HUES48 (cell line): ENCODE measurements around the gene KIAA1217.

Experiments used
- H3K27ac ChIP-seq: one replicate; pipeline ENCODE4 v1.7.0; 2013; ENCODE audit warnings: low read depth, low read length, inconsistent platforms
- H3K27me3 ChIP-seq: 2 replicates; pipeline ENCODE4 v1.6.1; 2013; ENCODE audit warnings: mild to moderate bottlenecking, low read length; ENCODE audit not compliant: control insufficient read depth, insufficient read depth
- H3K36me3 ChIP-seq: 2 replicates; pipeline ENCODE4 v1.6.1; 2013; ENCODE audit warnings: low read length; ENCODE audit not compliant: control insufficient read depth, insufficient read depth
- H3K4me1 ChIP-seq: 2 replicates; pipeline ENCODE4 v1.6.1; 2013; ENCODE audit warnings: mild to moderate bottlenecking, low read length; ENCODE audit not compliant: control insufficient read depth, insufficient read depth
- H3K4me3 ChIP-seq: 2 replicates; pipeline ENCODE4 v1.5.1; 2013; ENCODE audit warnings: mild to moderate bottlenecking, low read depth, low read length
- H3K9ac ChIP-seq: 2 replicates; pipeline ENCODE4 v1.6.1; 2013; ENCODE audit warnings: mild to moderate bottlenecking, low read depth, low read length, moderate library complexity
- H3K9me3 ChIP-seq: 2 replicates; pipeline ENCODE4 v1.6.1; 2013; ENCODE audit warnings: low read length; ENCODE audit not compliant: control insufficient read depth, insufficient read depth

KIAA1217 gene

GRCh38 chr10:24430591-24430990, 221.7 kb downstream of the KIAA1217 start:
- H3K9me3 ChIP-seq, result no peaks in the 10 kb centered on the region
- H3K4me1 ChIP-seq, result peaks cover 11% of the 10 kb centered on the region
- no peaks in the 10 kb centered on the region for H3K36me3 ChIP-seq
- no peak overlapping the region for H3K4me3 ChIP-seq
- H3K27ac ChIP-seq, result no peak overlapping the region
- no peak overlapping the region for H3K9ac ChIP-seq
- H3K27me3 ChIP-seq, result no peaks in the 10 kb centered on the region

- Histone ChIP-seq H3K9me3 (no peaks in the 10 kb centered on the region), H3K4me1 (peaks cover 11% of the 10 kb centered on the region), H3K36me3 (no peaks in the 10 kb centered on the region), H3K27ac (peak overlapping the region; percentile 66), H3K27me3 (no peaks in the 10 kb centered on the region), H3K9ac (no peak overlapping the region), H3K4me3 (no peak overlapping the region)
Observed at GRCh38 chr10:24432478-24433416, 223.8 kb downstream of the KIAA1217 start.

GRCh38 chr10:24433705-24434104, 224.8 kb downstream of the KIAA1217 start:
- Histone ChIP-seq H3K9ac (no peak overlapping the region), H3K4me3 (no peak overlapping the region), H3K27me3 (no peaks in the 10 kb centered on the region), H3K4me1 (peaks cover 11% of the 10 kb centered on the region), H3K9me3 (no peaks in the 10 kb centered on the region), H3K36me3 (no peaks in the 10 kb centered on the region; the same call in 1 of the 2 replicates), H3K27ac (peak overlapping the region; percentile 66)

- peaks cover 4% of the 10 kb centered on the region; the same call in 1 of the 2 replicates for H3K36me3 ChIP-seq
- H3K9me3 ChIP-seq, result no peaks in the 10 kb centered on the region
- peaks cover 11% of the 10 kb centered on the region for H3K4me1 ChIP-seq
- no peaks in the 10 kb centered on the region for H3K27me3 ChIP-seq
- no peak overlapping the region for H3K9ac ChIP-seq
- no peak overlapping the region for H3K27ac ChIP-seq
- H3K4me3 ChIP-seq, result no peak overlapping the region
Observed at GRCh38 chr10:24434961-24435360, 226.0 kb downstream of the KIAA1217 start.

- Histone ChIP-seq H3K9ac (no peak overlapping the region), H3K4me3 (no peak overlapping the region), H3K36me3 (peaks cover 4% of the 10 kb centered on the region; the same call in 1 of the 2 replicates), H3K27me3 (no peaks in the 10 kb centered on the region), H3K27ac (no peak overlapping the region), H3K4me1 (peaks cover 11% of the 10 kb centered on the region), H3K9me3 (no peaks in the 10 kb centered on the region)
Observed at GRCh38 chr10:24435374-24435773, 226.4 kb downstream of the KIAA1217 start.

GRCh38 chr10:24437302-24437701, 228.4 kb downstream of the KIAA1217 start:
- Histone ChIP-seq H3K36me3 (peaks cover 4% of the 10 kb centered on the region; the same call in 1 of the 2 replicates), H3K9me3 (no peaks in the 10 kb centered on the region), H3K27ac (no peak overlapping the region), H3K27me3 (no peaks in the 10 kb centered on the region), H3K4me3 (no peak overlapping the region), H3K9ac (no peak overlapping the region), H3K4me1 (peaks cover 20% of the 10 kb centered on the region)

GRCh38 chr10:24438800-24439199, 229.9 kb downstream of the KIAA1217 start:
- Histone ChIP-seq H3K4me1 (peaks cover 9% of the 10 kb centered on the region; the same call in 1 of the 2 replicates), H3K27me3 (no peaks in the 10 kb centered on the region), H3K9me3 (no peaks in the 10 kb centered on the region), H3K27ac (no peak overlapping the region), H3K4me3 (no peak overlapping the region), H3K36me3 (peaks cover 4% of the 10 kb centered on the region; the same call in 1 of the 2 replicates), H3K9ac (no peak overlapping the region)

- Histone ChIP-seq H3K27ac (no peak overlapping the region), H3K36me3 (peaks cover 4% of the 10 kb centered on the region; the same call in 1 of the 2 replicates), H3K27me3 (no peaks in the 10 kb centered on the region), H3K4me3 (no peak overlapping the region), H3K9me3 (no peaks in the 10 kb centered on the region), H3K9ac (no peak overlapping the region), H3K4me1 (peaks cover 9% of the 10 kb centered on the region; the same call in 1 of the 2 replicates)
Observed at GRCh38 chr10:24439935-24440334, 231.0 kb downstream of the KIAA1217 start.

- no peak overlapping the region for H3K4me3 ChIP-seq
- no peak overlapping the region for H3K27ac ChIP-seq
- H3K27me3 ChIP-seq, result no peaks in the 10 kb centered on the region
- H3K9ac ChIP-seq, result no peak overlapping the region
- peaks cover 9% of the 10 kb centered on the region; the same call in 1 of the 2 replicates for H3K4me1 ChIP-seq
- peaks cover 4% of the 10 kb centered on the region; the same call in 1 of the 2 replicates for H3K36me3 ChIP-seq
- no peaks in the 10 kb centered on the region for H3K9me3 ChIP-seq
Observed at GRCh38 chr10:24440817-24441797, 232.2 kb downstream of the KIAA1217 start.

GRCh38 chr10:24442234-24442633, 233.3 kb downstream of the KIAA1217 start:
- Histone ChIP-seq H3K4me1 (peaks cover 9% of the 10 kb centered on the region; the same call in 1 of the 2 replicates), H3K27me3 (no peaks in the 10 kb centered on the region), H3K9me3 (no peaks in the 10 kb centered on the region), H3K4me3 (no peak overlapping the region), H3K36me3 (peaks cover 4% of the 10 kb centered on the region; the same call in 1 of the 2 replicates), H3K27ac (no peak overlapping the region), H3K9ac (no peak overlapping the region)
